Ascending aorta (tissue), 2 donors: ENCODE measurements around the gene AMDHD2. TPM values are rescaled to one million over a fixed set of nuclear protein-coding genes. Genes with fewer than 3 reads are reported as not detected.
A peak's percentile ranks its signal among the peaks of the same experiment; 100 is the strongest.

ENCODE experiments used
- DNase-seq, 2 donors: peaks; one replicate each; pipeline ENCODE4 v3.0.0-alpha.2; 2019; ENCODE audit warnings: low spot score in 2 of 2
- H3K27ac ChIP-seq, 2 donors: fragments of 200-600 bp; sonication (generic); one replicate each; pipeline ENCODE4 v1.5.1; 2016 to 2017; ENCODE audit warnings: mild to moderate bottlenecking in 1 of 2
- H3K27me3 ChIP-seq: fragments of 200-600 bp; sonication (generic); one replicate; pipeline ENCODE4 v1.5.1; 2017
- H3K36me3 ChIP-seq, 2 donors: fragments of 200-600 bp; sonication (generic); one replicate each; pipeline ENCODE4 v1.5.1; 2016
- H3K4me1 ChIP-seq, 2 donors: fragments of 200-600 bp; sonication (generic); one replicate each; pipeline ENCODE4 v1.5.1; 2016 to 2017; ENCODE audit warnings: mild to moderate bottlenecking in 1 of 2
- H3K4me3 ChIP-seq, 2 donors: fragments of 200-600 bp; sonication (generic); one replicate each; pipeline ENCODE4 v1.5.1; 2016 to 2017; ENCODE audit warnings: mild to moderate bottlenecking in 1 of 2
- H3K9me3 ChIP-seq, 2 donors: fragments of 200-600 bp; sonication (generic); one replicate each; pipeline ENCODE4 v1.5.1; 2016
- CTCF ChIP-seq, 3 experiments: fragments of 200-600 bp in 2 of 3; fragments of 450-650 bp in 1 of 3; sonication (generic) in 2 of 3; IDR thresholded peaks; one replicate each; pipeline ENCODE4 v1.5.1; 2016 to 2019; ENCODE audit warnings: antibody characterized with exemption in 3 of 3, mild to moderate bottlenecking in 1 of 3, moderate library complexity in 1 of 3
- intact Hi-C: fragments of 100-400 bp; cut with DNase I; formaldehyde crosslinking; loops from one replicate; pipeline ENCODE4 v1.15.1; 2023
- total RNA-seq: library from RNA; depleted of rRNA; stranded (reverse); fragments of >200 nt; gene quantifications from one replicate; pipeline ENCODE4 v1.1.0, GENCODE V29; 2016

AMDHD2 gene
- total RNA-seq, 1 donor from 2014 or later = 16.1 TPM

- no peaks in the 10 kb centered on the region for H3K9me3 ChIP-seq
- H3K27ac ChIP-seq = peak overlapping the region in 1 of 2 donors; percentile 96
- H3K27me3 ChIP-seq = no peaks in the 10 kb centered on the region
- TF ChIP-seq CTCF (IDR thresholded peaks at IDR 0.05) = no peak
- no peak for DNase-seq
- intact Hi-C loops = loop anchor here (2.0 to 10.0 kb wide), 5 partner anchors 21 to 547 kb away; partner anchors contain the start of genes ELOB, RNF151, RNPS1 and RPS2
- H3K4me3 ChIP-seq = no peak overlapping the region
- peaks cover 12 to 27% of the 10 kb centered on the region in 2 donors for H3K4me1 ChIP-seq
- H3K36me3 ChIP-seq = no peaks in the 10 kb centered on the region
Measured at GRCh38 chr16:2511996-2512734, 8.0 kb upstream of the AMDHD2 start.

- no peaks in the 10 kb centered on the region for H3K9me3 ChIP-seq
- H3K4me1 ChIP-seq = peaks cover 12 to 34% of the 10 kb centered on the region in 2 donors
Measured at GRCh38 chr16:2512735-2513404, 7.3 kb upstream of the AMDHD2 start.

GRCh38 chr16:2513405-2514332 is 6.5 kb upstream of the AMDHD2 start, which contains the start of gene ATP6V0C:
TSS of gene ATP6V0C (plus strand) at chr16:2513952. CDS start at chr16:2514104, 152 bp downstream.
- peaks cover 0 to 1% of the 10 kb centered on the region in 2 donors for H3K36me3 ChIP-seq
- no peaks in the 10 kb centered on the region for H3K9me3 ChIP-seq
- no peak for TF ChIP-seq CTCF (IDR thresholded peaks at IDR 0.05)
- intact Hi-C loops = loop anchor here (2.0 to 10.0 kb wide), 5 partner anchors 19 to 549 kb away; partner anchors contain the start of genes ELOB, RNF151, RNPS1 and RPS2
- H3K27me3 ChIP-seq = no peaks in the 10 kb centered on the region
- peaks cover 12 to 42% of the 10 kb centered on the region in 2 donors for H3K4me1 ChIP-seq
- peak within 1 kb of the TSS; percentile 96 to 97 for H3K27ac ChIP-seq
- peak within 1 kb of the TSS; percentile 81 to 98 for H3K4me3 ChIP-seq
- DNase-seq = peak; percentile 74 to 95

More at GRCh38 chr16:2512735-2513404, 7.3 kb upstream of the AMDHD2 start:
- Histone ChIP-seq H3K36me3 (no peaks in the 10 kb centered on the region), H3K27ac (peak overlapping the region; percentile 96 to 97), H3K27me3 (no peaks in the 10 kb centered on the region), H3K4me3 (peak overlapping the region; percentile 81 to 98)
- intact Hi-C loops = loop anchor here (2.0 to 10.0 kb wide), 5 partner anchors 20 to 548 kb away; partner anchors contain the start of genes ELOB, RNF151, RNPS1 and RPS2
- TF ChIP-seq CTCF (IDR thresholded peaks at IDR 0.05) = no peak
- DNase-seq = no peak

GRCh38 chr16:2514333-2515179 is 5.6 kb upstream of the AMDHD2 start:
- Histone ChIP-seq H3K9me3 (no peaks in the 10 kb centered on the region), H3K27ac (peak overlapping the region; percentile 96 to 97), H3K4me1 (peaks cover 12 to 51% of the 10 kb centered on the region in 2 donors), H3K36me3 (peaks cover 0 to 10% of the 10 kb centered on the region in 2 donors), H3K27me3 (no peaks in the 10 kb centered on the region), H3K4me3 (peak overlapping the region; percentile 81 to 98)
- no peak for DNase-seq
- intact Hi-C loops = loop anchor here (5.0 to 10.0 kb wide), 3 partner anchors 247 to 550 kb away; partner anchors contain the start of genes ELOB, RNF151, RNPS1 and RPS2
- TF ChIP-seq CTCF (IDR thresholded peaks at IDR 0.05) = no peak
